Activated effector memory CD4-positive, alpha-beta T cell treated with anti-CD3 and anti-CD28 coated beads, Interleukin-2, amount 50 U/mL, for 16 hours (primary cell): ENCODE data around the gene NR2C2AP.
"Not testable (repeated sequence)": the region's sequence is repeated elsewhere in the genome, so short reads cannot be mapped to it uniquely, and the experiment has no call there.

ENCODE experiments used
- DNase-seq: peaks from one replicate; pipeline ENCODE4 v3.0.0-alpha.2; 2020

NR2C2AP gene, protein sequence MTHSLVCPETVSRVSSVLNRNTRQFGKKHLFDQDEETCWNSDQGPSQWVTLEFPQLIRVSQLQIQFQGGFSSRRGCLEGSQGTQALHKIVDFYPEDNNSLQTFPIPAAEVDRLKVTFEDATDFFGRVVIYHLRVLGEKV

DNA sequence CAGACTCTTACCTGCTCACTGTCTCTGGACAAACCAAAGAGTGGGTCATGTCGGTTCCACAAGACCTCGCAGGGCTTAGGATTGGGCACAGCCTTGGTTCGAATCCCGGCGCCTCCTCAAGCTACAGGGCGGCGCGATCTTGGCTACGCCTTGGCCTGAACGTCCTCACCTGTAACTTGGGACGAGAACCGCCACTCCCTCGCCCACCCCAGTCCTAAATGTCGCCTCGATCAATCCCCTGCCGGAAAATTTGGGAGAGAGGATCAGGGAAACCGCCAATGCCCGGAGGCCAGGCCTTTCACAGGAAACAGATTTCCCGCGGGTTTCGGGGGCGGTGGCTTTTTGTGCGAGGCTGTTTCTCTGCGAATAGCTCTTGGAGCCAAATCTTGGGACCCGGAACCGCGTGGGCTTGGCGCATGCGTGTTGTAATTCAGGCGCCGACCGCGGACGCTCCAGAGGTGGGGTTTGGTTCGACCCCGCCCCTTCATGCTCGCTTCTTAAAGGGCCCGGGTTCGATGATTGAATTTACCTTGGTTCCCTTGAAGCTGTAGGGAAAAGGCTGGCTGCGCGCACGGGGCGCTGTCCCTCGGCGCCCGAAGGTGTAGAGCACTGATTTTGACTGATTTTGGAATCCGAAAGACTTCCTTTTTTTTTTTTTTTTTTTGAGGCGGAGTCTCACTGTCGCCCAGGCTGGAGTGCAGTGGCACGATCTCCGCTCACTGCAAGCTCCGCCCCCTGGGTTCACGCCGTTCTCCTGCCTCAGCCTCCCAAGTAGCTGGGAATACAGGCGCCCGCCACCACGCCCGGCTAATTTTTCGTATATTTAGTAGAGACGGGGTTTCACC is at the start of gene NR2C2AP:
NR2C2AP (minus strand) TSS at position 403 of the 845 bp plus-strand sequence; CDS start at position 49, 354 bp downstream.
- DNase-seq: peak; percentile 97

DNA sequence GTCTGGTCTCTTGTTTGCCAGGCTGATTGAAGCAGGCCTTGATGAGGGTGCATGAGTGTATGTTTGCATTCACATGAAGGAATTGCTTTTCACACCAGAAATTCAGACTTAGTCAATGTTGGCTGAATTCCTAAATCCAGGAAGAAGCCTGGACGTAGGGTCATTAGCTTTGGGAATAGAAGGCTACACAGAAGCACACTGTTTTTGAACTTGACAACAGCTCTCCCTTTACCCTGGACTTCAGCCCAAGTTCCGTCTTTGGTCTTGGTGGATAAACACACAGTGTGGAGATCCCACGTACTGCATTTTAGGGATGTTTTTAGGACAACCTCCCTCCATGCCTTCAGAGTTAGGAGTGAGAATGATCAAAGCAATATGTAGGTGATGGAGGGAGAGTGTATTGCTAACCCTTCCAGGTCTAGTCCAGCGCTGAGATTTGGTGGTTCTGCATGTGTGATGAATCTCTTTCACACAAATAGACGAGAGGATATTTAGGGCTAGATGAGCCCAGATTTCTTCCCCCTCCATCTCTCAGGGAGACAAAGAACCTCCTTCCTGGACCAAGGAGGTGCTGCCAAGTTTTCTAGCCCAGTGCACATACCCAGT is 47.1 kb upstream of the NR2C2AP start:
- DNase-seq: no peak

DNA sequence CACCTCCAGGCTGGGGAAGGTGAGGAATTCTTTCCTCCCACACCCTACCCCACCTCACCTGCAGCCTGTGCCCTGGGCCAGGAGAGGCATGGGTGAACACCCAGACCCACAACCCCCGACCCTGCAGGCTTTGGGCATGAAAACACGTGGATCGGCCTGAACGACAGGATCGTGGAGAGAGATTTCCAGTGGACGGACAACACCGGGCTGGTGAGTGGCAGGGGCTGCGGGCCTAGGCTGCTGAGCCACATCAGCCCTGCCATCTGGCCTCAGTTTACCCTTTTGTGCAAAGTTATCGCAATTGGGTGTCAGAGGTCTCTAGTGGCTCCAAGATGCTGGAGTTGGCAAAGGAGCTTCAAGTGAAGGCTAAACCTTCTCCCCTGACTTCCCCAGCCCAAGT is 37.3 kb upstream of the NR2C2AP start:
- no peak for DNase-seq

DNA sequence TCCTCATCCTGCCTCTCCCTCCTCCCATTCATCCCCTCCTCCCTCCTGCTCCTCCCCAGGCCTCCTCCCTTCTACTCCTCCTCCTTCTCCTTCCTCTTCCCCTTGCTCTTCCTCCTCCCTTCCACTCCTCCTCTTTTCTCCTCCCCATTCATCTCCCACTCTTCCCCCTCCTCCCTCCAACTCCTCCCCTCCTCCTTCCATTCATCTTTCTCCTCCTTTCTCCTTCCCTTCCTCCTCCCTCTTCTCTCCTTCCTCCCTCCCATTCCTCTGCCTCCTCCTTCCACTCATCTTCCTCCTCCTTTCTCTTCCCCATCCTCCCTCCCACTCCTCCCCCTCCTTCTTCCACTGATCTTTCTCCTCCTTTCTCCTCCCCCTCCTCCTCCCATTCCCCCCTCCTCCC is 36.5 kb upstream of the NR2C2AP start:
- no peak for DNase-seq

DNA sequence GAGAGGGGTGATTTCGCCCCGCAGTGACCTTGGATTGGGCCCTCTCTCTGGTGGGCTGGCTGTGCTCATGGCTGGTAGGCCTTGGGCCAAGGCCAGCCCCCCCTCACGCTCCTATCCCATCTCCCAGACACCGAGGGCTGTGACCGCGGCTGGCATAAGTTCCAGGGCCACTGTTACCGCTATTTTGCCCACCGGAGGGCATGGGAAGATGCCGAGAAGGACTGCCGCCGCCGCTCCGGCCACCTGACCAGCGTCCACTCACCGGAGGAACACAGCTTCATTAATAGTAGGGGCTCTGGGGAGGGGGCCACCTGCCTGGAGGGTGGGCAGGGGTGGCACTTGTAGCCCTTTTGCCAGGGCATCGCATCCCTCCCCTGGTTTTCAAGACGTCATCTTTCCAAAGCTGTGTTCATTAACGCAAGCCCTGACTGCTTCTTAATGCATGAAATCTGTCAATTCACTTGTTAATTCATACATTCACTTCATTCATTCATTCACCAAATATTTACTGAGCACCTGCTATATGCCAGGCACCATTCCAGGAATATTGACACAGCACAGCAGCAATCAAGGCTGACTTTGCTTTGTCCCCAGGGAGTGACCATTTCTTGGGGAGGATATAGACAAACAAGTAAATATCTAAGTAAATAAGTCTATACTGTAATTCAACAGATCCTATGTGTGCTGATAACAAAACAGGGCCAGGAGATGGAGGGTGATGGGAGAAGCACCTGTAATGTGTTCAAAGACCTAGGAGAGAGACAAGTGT is 35.1 kb upstream of the NR2C2AP start:
- DNase-seq: no peak

DNA sequence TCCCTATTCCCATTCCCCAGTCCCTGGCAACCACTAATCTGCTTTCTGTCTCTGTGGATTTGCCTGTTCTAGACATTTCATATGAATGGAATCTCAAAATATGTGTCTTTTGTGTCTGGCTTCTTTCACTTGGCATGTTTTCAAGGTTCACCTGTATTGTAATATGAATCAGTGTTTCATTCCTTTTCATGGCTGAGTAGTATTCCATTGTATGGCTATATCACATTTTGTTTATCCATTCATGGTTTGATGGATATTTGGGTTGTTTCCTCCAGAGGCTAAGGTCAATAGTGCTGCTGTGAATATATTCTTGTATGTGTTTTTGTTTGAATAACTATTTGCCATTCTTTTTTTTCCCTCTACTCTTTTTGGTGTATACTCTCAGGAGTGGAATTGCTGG is 33.0 kb upstream of the NR2C2AP start:
- DNase-seq: no peak

DNA sequence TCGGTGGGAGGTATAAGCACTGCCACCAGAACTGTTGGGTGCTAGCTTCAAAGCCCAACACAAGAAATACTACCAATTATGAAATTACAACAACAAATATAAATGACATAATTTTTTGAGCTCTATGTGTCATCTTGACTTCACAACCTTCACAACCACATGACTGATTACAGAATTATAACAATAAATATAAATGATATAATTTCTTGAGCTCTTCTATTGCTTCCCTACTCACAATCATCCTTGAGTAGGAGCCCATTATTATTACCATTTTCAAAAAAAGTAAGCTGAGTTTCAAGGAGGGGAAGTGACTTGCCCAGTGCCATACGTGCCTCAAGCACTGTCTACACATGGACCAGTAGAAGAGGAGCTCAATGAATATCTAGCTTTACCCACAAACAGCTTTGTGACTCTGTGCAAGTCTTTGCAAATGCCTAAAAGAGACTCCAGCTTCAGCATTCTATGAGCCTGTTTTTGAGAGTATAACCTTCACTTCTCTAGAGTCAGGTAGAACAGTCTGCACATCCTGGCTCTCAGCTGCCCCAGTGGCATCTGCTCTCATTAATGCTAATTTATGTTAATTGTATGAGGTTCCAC is 31.1 kb upstream of the NR2C2AP start:
- no peak for DNase-seq

DNA sequence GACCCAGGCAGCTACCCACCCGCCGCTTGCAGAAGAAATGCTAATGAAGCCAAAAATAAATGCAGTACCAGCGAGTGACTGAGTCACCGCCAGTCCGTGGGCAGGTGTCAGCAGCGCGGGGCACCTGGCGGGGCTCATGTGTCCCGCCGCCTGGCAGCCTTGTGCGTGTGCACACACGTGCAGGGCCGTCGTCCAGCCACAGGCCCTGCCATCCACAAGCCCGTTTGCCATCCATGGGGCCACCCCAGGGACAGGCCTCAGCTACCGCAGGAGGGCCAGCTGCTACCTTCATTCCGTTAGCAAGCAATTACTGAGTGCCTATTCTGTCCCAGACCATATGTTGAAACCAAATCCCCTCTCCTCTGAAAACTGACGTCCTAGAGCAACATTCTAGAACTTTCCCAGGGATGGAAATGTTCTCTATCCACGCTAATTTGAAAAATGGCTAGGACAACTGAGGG is 29.1 kb upstream of the NR2C2AP start:
- DNase-seq: no peak

DNA sequence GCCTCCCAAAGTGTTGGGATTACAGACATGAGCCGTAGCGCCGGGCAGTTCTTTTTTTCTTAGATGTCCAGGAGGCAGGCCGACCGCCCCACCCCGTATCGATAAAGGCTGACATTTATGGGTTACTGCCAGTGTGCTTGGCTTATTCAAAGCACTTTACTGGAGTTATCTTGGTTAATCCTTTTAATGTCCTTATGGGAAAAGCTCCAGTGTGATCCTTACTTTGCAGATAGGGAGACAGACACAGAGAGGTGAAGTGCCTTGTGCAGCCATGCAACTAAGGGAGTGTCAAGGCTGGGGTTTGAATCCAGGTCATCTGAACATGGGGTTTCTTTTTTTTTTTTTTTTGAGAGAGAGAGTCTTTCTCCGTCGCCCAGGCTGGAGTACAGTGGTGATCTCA is 27.8 kb upstream of the NR2C2AP start:
- no peak for DNase-seq

DNA sequence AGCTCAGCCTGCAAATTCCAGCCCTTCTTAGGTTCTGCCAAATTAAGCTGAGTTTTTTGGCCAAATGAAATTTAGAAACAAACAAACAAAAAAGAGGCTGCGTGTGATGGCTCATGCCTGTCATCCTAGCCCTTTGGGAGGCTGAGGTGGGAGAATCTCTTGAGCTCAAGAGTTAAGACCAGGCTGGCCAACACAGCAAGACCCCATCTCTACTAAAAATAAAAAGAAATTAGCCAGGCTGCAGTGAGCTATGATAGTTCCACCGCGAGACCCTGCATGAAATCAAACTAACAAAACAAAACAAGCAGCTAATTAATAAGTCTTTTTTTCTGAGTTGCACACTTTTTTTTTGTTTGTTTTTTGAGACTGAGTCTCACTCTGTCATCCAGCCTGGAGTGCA is 26.5 kb upstream of the NR2C2AP start:
- DNase-seq: no peak

DNA sequence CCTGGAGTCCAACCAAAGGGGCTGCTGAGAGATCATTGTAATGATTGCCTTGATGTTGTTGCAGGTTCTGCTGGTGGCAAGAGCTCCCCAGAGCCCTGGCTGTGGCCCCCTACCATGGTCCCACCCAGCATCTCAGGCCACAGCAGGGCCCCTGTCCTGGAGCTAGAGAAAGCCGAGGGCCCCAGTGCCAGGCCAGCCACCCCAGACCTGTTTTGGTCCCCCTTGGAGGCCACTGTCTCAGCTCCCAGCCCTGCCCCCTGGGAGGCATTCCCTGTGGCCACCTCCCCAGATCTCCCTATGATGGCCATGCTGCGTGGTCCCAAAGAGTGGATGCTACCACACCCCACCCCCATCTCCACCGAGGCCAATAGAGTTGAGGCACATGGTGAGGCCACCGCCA is 24.0 kb upstream of the NR2C2AP start:
- DNase-seq: no peak

DNA sequence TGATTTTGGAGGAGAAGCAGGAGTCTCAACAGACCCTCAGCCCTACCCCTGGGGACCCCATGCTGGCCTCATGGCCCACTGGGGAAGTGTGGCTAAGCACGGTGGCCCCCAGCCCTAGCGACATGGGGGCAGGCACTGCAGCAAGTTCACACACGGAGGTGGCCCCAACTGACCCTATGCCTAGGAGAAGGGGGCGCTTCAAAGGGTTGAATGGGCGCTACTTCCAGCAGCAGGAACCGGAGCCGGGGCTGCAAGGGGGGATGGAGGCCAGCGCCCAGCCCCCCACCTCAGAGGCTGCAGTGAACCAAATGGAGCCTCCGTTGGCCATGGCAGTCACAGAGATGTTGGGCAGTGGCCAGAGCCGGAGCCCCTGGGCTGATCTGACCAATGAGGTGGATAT is 23.4 kb upstream of the NR2C2AP start:
- DNase-seq: no peak

DNA sequence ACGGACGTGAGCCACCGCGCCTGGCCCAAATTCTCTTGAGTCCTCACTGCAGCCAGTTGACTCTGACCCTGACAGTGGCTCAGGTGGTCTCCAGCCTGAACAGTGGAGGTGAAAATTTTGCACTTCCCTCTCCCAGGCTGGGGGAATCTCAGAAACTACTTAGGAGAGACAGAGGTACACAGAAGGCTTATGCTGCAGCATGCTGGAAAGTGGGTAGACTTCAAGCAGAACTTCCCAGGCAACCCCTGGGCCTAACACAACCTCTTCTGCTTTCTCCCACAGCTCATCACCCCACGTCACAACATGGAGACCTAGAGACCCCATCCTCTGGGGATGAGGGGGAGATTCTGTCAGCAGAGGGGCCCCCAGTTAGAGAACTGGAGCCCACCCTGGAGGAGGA is 23.0 kb upstream of the NR2C2AP start:
- no peak for DNase-seq

DNA sequence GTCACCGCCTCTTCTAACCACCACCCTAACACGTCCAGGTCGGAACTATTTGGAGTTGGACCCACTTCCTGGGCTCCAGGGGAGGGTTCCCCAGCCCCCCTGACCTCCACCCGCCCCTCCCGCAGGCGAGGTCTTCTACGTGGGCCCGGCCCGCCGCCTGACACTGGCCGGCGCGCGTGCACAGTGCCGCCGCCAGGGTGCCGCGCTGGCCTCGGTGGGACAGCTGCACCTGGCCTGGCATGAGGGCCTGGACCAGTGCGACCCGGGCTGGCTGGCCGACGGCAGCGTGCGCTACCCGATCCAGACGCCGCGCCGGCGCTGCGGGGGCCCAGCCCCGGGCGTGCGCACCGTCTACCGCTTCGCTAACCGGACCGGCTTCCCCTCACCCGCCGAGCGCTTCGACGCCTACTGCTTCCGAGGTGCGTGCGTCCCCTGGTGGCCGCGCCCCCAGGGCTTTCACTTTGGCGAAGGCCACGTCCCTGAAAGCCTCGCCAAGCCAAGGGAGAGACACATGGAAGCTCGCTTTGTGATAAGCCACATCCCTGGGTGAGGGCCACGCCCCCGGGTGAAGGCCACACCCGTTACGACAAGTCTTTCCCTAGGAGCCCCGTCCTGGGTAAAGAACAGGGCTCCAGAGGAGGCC is 21.8 kb upstream of the NR2C2AP start:
- peak; percentile 90 for DNase-seq

DNA sequence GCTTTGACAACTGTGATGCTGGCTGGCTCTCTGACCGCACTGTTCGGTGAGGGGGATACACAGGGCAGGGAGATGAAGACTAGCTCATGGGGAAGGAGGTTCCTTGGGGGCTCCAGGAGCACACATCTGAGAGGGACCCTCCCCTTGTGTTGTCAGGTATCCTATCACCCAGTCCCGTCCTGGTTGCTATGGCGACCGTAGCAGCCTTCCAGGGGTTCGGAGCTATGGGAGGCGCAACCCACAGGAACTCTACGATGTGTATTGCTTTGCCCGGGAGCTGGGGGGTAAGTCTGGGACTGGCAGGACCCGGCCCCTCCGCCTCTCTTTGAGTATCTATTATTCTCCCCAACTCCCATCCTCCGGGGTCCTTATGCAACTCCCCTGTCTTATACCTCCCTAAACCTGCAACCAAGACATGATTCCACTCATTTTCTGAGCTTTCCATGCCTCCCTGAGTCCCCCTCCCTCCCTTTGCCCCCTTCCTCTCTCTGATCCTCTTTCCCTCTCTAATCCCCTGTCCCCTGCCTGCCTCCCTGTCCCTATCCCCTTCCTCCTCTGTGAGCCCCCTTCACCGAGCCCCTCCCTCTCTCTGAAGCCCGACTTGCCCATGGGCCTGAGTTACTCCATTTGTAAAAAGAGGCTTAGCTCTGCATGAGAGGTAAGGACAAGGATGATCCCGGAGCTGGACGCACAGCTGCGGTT is 21.1 kb upstream of the NR2C2AP start:
- no peak for DNase-seq

DNA sequence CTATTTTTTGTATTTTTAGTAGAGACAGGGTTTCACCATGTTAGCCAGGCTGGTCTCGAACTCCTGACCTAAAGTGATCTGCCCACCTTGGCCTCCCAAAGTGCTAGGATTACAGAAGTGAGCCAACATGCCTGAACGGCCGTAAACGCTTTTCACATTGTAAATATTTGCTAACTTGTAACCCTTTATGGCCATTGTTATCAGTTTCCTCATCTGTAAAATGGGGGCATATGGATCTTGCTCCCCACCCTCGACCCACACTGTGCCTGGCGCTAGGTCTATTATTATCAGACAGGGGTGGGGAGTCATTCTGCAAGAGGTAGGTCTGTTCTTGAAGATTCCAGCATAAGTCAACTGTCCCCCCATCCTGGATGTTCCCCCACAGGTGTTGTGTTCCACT is 20.4 kb upstream of the NR2C2AP start:
- no peak for DNase-seq

DNA sequence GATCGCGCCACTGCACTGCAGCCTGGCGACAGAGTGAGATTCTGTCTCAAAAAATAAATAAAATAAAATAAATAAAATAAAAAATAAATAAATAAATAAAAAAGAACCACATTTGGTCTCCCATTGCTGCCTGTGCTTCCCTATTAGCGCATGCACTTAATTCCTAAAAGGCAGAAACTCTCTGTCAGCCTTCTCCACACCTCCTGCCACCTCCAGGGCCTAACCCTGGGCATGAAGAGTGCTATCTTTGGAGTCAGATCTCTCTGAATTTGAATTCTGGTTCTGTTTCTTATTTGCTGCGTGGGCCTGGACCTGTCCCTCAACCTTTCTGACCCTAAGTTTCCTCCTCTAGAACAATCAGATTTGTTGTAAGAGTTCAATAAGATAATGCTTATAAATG is 19.8 kb upstream of the NR2C2AP start:
- DNase-seq: no peak

DNA sequence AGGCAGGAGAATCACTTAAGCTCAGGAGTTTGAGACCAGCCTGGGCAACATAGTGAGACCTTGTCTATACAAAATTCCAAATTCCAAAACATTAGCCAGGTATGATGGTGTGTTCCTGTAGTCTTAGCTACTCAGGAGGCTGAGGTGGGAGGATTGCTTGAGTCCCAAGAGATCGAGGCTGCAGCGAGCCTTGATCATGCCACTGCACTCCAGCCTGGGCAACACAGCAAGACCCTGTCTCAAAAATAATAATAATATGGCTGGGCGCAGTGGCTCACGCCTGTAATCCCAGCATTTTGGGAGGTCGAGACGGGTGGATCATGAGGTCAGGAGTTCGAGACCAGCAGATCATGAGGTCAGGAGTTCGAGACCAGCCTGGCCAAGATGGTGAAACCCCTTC is 17.8 kb upstream of the NR2C2AP start:
- not testable (repeated sequence) for DNase-seq

DNA sequence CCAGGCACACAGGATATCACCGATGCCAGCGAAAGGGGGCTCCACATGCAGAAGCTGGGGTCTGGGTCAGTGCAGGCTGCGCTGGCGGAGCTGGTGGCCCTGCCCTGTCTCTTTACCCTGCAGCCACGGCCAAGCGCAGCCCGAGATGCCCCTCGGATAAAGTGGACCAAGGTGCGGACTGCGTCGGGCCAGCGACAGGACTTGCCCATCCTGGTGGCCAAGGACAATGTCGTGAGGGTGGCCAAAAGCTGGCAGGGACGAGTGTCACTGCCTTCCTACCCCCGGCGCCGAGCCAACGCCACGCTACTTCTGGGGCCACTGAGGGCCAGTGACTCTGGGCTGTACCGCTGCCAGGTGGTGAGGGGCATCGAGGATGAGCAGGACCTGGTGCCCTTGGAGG is 15.7 kb upstream of the NR2C2AP start:
- DNase-seq: no peak

DNA sequence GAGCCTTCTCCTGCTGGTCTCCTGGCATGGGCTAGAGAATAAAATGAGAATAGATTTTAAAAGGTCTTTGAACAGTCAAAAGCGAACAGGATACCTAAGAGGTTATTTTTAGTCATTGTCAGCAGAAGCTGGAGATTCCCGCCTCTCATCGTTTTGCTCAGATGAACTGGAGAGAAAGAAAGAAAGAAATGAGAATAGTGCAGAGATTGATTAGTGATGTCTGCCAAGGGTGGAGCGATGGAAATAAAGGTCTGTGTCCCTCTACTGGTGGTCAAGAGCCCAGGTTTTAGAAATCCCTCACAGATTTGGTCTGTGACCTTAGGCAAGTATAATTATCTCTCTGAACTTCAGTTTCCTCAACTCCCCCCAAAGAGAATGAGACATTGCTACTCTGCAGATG is 13.9 kb upstream of the NR2C2AP start:
- no peak for DNase-seq

DNA sequence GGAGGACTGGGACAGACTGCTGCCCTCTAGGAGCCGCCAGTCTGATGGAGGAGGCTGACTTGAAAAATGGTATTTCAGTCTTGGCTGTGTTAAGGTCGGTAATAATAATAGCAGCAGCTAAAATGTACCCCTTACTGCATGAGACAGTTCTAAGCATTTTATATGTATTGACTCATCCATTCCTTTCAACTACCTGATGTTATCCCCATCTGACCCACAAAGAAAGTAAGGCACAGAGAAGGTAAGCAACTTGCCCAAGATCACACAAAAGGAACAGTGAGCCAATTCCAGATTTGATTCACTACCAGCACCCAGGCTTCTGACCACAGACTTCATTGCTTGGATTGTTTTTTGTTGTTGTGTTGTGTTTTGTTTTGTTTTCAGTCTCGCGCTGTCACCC is 12.6 kb upstream of the NR2C2AP start:
- DNase-seq: no peak

DNA sequence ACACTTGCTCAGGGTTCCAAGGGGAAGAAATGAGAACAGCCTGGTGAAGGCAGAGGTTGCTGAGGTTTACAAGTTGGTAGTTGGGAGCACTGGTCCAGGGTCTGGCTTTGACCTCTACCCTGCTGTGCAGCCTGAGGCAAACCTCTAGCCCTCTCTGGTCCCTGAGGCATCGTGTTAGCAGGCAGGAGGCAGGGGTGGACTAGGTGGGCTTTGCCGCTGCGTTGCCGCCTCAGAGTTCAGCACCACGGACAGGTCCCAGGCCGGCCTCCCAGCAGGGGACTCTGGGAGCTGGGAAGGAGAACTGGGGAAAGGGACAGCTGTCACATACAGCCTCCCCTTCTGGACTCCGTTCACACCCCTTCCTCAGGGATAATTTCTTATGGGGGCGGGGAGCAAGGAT is 11.7 kb upstream of the NR2C2AP start:
- DNase-seq: peak; percentile 71
